Gastrocnemius medialis (tissue), 4 donors: ENCODE results near the gene NTRK3. TPM values are rescaled to one million over a fixed set of nuclear protein-coding genes. Genes with fewer than 3 reads are reported as not detected.
"Not testable (repeated sequence)": the region's sequence is repeated elsewhere in the genome, so short reads cannot be mapped to it uniquely, and the experiment has no call there.

Source experiments
- ATAC-seq, 2 donors: fragments of 150-250 bp; one replicate each; pipeline ENCODE4 v1.9.1; 2016
- DNase-seq, 2 donors: peaks; one replicate each; pipeline ENCODE4 v3.0.0-alpha.2; 2019
- H3K27ac ChIP-seq, 4 donors: fragments of 200-600 bp; sonication (generic); 1 replicate in 1 of 4; 2 replicates in 3 of 4; pipeline ENCODE4 v1.5.1; 2016 to 2018; ENCODE audit warnings: mild to moderate bottlenecking in 2 of 4, moderate library complexity in 1 of 4
- H3K27me3 ChIP-seq, 3 donors: fragments of 200-600 bp; sonication (generic) in 2 of 3; 1 replicate in 1 of 3; 2 replicates in 2 of 3; pipeline versions ENCODE4 v1.5.1 to v1.6.0; 2016 to 2019; ENCODE audit warnings: mild to moderate bottlenecking in 1 of 3, moderate library complexity in 1 of 3
- H3K36me3 ChIP-seq, 2 donors: fragments of 200-600 bp; sonication (generic) in 1 of 2; one replicate each; pipeline ENCODE4 v1.5.1; 2017 to 2018
- H3K4me1 ChIP-seq, 2 donors: fragments of 200-600 bp; sonication (generic) in 1 of 2; one replicate each; pipeline ENCODE4 v1.5.1; 2016 to 2017; ENCODE audit warnings: mild to moderate bottlenecking in 2 of 2
- H3K4me3 ChIP-seq, 4 donors: fragments of 200-600 bp; sonication (generic) in 3 of 4; 1 replicate in 1 of 4; 2 replicates in 3 of 4; pipeline ENCODE4 v1.5.1; 2016 to 2019; ENCODE audit warnings: mild to moderate bottlenecking in 2 of 4
- H3K9me3 ChIP-seq, 3 donors: fragments of 200-600 bp; sonication (generic) in 2 of 3; 1 replicate in 1 of 3; 2 replicates in 2 of 3; pipeline ENCODE4 v1.5.1; 2016 to 2019
- CTCF ChIP-seq, 5 experiments: fragments of 450-650 bp in 3 of 5; fragments of 200-600 bp in 2 of 5; sonication (generic) in 2 of 5; IDR thresholded peaks in 4 of 5; conservative IDR thresholded peaks in 1 of 5; 1 replicate in 4 of 5; 2 replicates in 1 of 5; pipeline ENCODE4 v1.5.1; 2016 to 2019; ENCODE audit warnings: antibody characterized with exemption in 5 of 5, mild to moderate bottlenecking in 3 of 5, moderate library complexity in 3 of 5
- POLR2A ChIP-seq, 2 donors: fragments of 450-650 bp; IDR thresholded peaks; one replicate each; pipeline ENCODE4 v1.6.1; 2017; ENCODE audit warnings: antibody characterized with exemption in 2 of 2, mild to moderate bottlenecking in 2 of 2, moderate library complexity in 2 of 2
- in situ Hi-C, 4 donors: fragments of 200-750 bp; cut with MboI; loops; one replicate each; pipeline versions ENCODE4 v1.15.0 to v1.8.0; 2017; ENCODE audit warnings: low sequenced_read_pairs in 4 of 4
- intact Hi-C: fragments of 100-400 bp; cut with DNase I; formaldehyde crosslinking; loops from one replicate; pipeline ENCODE4 v1.15.1; 2023; ENCODE audit warnings: low total_unique reads
- total RNA-seq, 4 donors: library from RNA; depleted of rRNA; stranded (reverse); fragments of >200 nt; gene quantifications; one replicate each; pipeline versions ENCODE4 v1.1.0 to v1.2.3, GENCODE V29; 2016

NTRK3 gene
- total RNA-seq, 4 donors from 2014 or later: 0.61 to 2.7 (median 0.77) TPM

- intact Hi-C loops: no loop called here
- in situ Hi-C loops: no loop called here
- Histone ChIP-seq H3K27ac (no peak overlapping the region), H3K4me1 (no peaks in the 10 kb centered on the region), H3K36me3 (no peaks in the 10 kb centered on the region), H3K27me3 (no peaks in the 10 kb centered on the region), H3K4me3 (no peak overlapping the region), H3K9me3 (no peaks in the 10 kb centered on the region)
- ATAC-seq (no peak), DNase-seq (no peak)
- no peak for TF ChIP-seq CTCF (IDR thresholded peaks at IDR 0.05 in 4 of 5, conservative IDR thresholded peaks at IDR 0.05 in 1 of 5)
- TF ChIP-seq POLR2A (IDR thresholded peaks at IDR 0.05): no peak
Measured at GRCh38 chr15:88073391-88073691, 183.2 kb downstream of the NTRK3 start.

GRCh38 chr15:88072598-88073390, 183.7 kb downstream of the NTRK3 start:
- Histone ChIP-seq H3K9me3 (no peaks in the 10 kb centered on the region), H3K4me3 (no peak overlapping the region), H3K36me3 (no peaks in the 10 kb centered on the region), H3K4me1 (no peaks in the 10 kb centered on the region), H3K27me3 (no peaks in the 10 kb centered on the region), H3K27ac (no peak overlapping the region)
- DNase-seq (no peak), ATAC-seq (no peak)
- in situ Hi-C loops (no loop called here), intact Hi-C loops (no loop called here)
- no peak for TF ChIP-seq CTCF (IDR thresholded peaks at IDR 0.05 in 4 of 5, conservative IDR thresholded peaks at IDR 0.05 in 1 of 5)
- TF ChIP-seq POLR2A (IDR thresholded peaks at IDR 0.05): no peak

GRCh38 chr15:88072133-88072532, 184.4 kb downstream of the NTRK3 start:
- H3K27me3 ChIP-seq, H3K27ac ChIP-seq, in situ Hi-C loops, intact Hi-C loops, DNase-seq, H3K9me3 ChIP-seq, H3K4me1 ChIP-seq, H3K36me3 ChIP-seq, H3K4me3 ChIP-seq, ATAC-seq: not testable (repeated sequence)

- ATAC-seq (no peak), DNase-seq (no peak)
- H3K4me3 ChIP-seq: no peak overlapping the region
- H3K27ac ChIP-seq: no peak overlapping the region
- TF ChIP-seq POLR2A (IDR thresholded peaks at IDR 0.05): no peak
- no peak for TF ChIP-seq CTCF (IDR thresholded peaks at IDR 0.05 in 4 of 5, conservative IDR thresholded peaks at IDR 0.05 in 1 of 5)
- intact Hi-C loops (no loop called here), in situ Hi-C loops (no loop called here)
- H3K9me3 ChIP-seq: no peaks in the 10 kb centered on the region
- H3K4me1 ChIP-seq: no peaks in the 10 kb centered on the region
- no peaks in the 10 kb centered on the region for H3K27me3 ChIP-seq
- H3K36me3 ChIP-seq: no peaks in the 10 kb centered on the region
Measured at GRCh38 chr15:88071141-88071540, 185.4 kb downstream of the NTRK3 start.

GRCh38 chr15:88069561-88069960, 187.0 kb downstream of the NTRK3 start:
- Histone ChIP-seq H3K9me3 (no peaks in the 10 kb centered on the region), H3K4me3 (no peak overlapping the region), H3K27me3 (no peaks in the 10 kb centered on the region), H3K36me3 (no peaks in the 10 kb centered on the region), H3K4me1 (no peaks in the 10 kb centered on the region), H3K27ac (no peak overlapping the region)
- in situ Hi-C loops (no loop called here), intact Hi-C loops (no loop called here)
- ATAC-seq (no peak), DNase-seq (no peak)
- TF ChIP-seq POLR2A (IDR thresholded peaks at IDR 0.05): no peak
- TF ChIP-seq CTCF (IDR thresholded peaks at IDR 0.05 in 4 of 5, conservative IDR thresholded peaks at IDR 0.05 in 1 of 5): no peak
